ENCODE results near the gene HDAC1.
A peak's percentile ranks its signal among the peaks of the same experiment; 100 is the strongest.

GRCh38 chr1:32321712-32322291 lies 29.9 kb downstream of the HDAC1 start:
- TF ChIP-seq TAF1 (IDR thresholded peaks at IDR 0.05; ENCODE audit: borderline replicate concordance, insufficient read depth, low read length) = no peak
- TF ChIP-seq POLR2AphosphoS5 (IDR thresholded peaks at IDR 0.05; ENCODE audit: low read depth, low read length) = no peak
- TF ChIP-seq, protein P1, sequence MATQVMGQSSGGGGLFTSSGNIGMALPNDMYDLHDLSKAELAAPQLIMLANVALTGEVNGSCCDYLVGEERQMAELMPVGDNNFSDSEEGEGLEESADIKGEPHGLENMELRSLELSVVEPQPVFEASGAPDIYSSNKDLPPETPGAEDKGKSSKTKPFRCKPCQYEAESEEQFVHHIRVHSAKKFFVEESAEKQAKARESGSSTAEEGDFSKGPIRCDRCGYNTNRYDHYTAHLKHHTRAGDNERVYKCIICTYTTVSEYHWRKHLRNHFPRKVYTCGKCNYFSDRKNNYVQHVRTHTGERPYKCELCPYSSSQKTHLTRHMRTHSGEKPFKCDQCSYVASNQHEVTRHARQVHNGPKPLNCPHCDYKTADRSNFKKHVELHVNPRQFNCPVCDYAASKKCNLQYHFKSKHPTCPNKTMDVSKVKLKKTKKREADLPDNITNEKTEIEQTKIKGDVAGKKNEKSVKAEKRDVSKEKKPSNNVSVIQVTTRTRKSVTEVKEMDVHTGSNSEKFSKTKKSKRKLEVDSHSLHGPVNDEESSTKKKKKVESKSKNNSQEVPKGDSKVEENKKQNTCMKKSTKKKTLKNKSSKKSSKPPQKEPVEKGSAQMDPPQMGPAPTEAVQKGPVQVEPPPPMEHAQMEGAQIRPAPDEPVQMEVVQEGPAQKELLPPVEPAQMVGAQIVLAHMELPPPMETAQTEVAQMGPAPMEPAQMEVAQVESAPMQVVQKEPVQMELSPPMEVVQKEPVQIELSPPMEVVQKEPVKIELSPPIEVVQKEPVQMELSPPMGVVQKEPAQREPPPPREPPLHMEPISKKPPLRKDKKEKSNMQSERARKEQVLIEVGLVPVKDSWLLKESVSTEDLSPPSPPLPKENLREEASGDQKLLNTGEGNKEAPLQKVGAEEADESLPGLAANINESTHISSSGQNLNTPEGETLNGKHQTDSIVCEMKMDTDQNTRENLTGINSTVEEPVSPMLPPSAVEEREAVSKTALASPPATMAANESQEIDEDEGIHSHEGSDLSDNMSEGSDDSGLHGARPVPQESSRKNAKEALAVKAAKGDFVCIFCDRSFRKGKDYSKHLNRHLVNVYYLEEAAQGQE (IDR thresholded peaks at IDR 0.05; ENCODE audit: insufficient read depth in 1 of 2, low read depth in 2 of 2, low read length in 2 of 2) = no peak
- peak; percentile 67 for TF ChIP-seq FOXP2 (optimal IDR thresholded peaks at IDR 0.05; ENCODE audit: borderline replicate concordance, extremely low read depth, extremely low read length, insufficient read depth)
- TF ChIP-seq SIN3A (IDR thresholded peaks at IDR 0.05; ENCODE audit: borderline replicate concordance, insufficient read depth, low read length) = 0 out of 2 replicates have a peak, but pooled peaks have one; percentile 36

Data from PFSK-1 (cell line).